HT-29 (cell line): Measurements from ENCODE around the gene GPR142. TPM values are rescaled to one million over a fixed set of nuclear protein-coding genes. Genes with fewer than 3 reads are reported as not detected.

ENCODE experiments used
- DNase-seq: peaks from one replicate; pipeline ENCODE4 v3.0.0-alpha.2; 2015; ENCODE audit warnings: low spot score
- total RNA-seq: library from RNA; depleted of rRNA; stranded (reverse); fragments of >200 nt; shearing (Covaris generic); gene quantifications from 2 replicates; pipeline ENCODE4 v1.2.3, GENCODE V29; 2014

GPR142 gene
- total RNA-seq, 1 experiment from 2014 or later: 0.15 TPM

DNA sequence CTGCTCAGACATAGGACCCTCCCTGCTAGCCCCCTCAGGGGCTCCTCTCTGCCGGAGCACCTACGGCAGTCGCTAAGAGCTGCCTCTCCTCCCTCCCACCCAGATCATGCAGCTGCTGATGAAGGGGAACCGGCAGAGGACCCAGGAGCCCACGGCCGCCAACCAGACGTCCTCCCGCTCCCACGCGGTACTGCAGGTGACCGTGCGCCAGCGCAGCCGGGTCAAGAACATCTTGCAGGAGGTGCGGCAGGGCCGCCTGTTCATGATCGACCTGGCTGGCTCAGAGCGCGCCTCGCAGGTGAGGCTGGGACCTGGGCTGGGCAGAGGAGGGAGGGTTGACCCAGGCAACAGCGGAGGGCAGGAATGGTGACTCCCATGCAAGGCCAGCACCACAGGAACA lies 22.6 kb upstream of the GPR142 start:
- no peak for DNase-seq

- no peak for DNase-seq
Measured at GRCh38 chr17:74345433-74346241, 21.7 kb upstream of the GPR142 start.

DNA sequence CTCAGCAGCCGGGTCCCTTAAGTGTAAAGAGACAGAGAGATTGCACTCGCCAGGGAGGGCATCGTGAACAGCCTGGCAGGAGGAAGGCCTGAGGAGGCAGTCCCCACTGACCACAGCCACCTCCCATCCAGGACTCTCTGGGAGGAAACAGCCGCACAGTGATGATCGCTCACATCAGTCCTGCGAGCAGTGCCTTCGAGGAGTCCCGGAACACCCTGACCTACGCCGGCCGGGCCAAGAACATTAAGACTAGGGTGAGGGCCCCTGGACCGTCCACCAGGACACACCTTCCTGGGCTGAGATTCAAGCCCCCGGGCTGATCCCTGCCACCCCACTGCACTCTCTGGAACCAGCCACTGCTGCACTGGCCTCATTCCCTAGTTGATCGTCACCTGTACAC lies 19.7 kb upstream of the GPR142 start:
- no peak for DNase-seq

GRCh38 chr17:74349120-74349519 lies 18.2 kb upstream of the GPR142 start:
- no peak for DNase-seq

DNA sequence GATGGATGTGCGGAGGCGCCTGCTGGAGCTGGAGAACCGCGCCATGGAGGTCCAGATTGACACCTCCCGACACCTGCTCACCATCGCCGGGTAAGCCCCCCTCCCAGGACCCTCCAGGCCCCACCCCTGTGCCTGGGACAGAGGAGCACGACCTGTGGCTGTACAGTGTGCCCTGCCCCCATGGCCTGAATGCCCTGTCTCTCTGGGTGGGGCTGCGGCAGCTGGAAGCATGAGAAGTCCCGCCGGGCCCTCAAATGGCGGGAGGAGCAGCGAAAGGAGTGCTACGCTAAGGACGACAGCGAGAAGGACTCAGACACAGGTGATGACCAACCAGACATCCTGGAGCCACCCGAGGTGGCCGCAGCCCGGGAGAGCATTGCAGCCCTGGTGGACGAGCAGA lies 16.8 kb upstream of the GPR142 start:
- no peak for DNase-seq

- DNase-seq: no peak
Measured at GRCh38 chr17:74351552-74352210, 15.6 kb upstream of the GPR142 start.

DNA sequence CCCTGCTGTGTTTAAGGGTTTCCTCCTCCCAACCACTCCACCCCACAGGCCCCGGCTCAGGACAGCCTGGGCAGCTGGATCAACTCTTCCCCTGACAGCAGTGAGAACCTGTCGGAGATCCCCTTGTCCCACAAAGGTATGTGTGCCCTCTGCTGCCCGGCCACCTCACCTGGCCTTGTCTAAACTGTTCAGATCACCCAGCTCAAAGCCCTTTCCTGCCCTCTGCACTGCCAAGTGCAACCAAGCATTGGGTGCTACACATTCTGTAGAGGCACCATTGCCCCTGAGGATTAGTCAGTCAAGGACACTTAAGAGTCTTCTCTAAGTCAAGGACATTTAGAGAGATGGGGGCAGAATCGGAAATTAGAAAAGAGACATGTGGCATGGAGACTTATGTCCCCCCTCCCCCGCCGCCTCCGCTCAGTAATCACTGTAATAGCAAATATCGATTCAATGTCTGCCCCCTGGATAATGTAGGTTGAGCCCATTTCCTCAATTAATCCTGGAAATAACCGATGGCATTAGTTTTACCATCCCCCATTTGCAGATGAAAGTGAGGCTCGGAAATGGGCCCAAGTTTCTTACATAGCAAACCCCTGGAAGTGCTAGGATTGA lies 13.8 kb upstream of the GPR142 start:
- DNase-seq: no peak

DNA sequence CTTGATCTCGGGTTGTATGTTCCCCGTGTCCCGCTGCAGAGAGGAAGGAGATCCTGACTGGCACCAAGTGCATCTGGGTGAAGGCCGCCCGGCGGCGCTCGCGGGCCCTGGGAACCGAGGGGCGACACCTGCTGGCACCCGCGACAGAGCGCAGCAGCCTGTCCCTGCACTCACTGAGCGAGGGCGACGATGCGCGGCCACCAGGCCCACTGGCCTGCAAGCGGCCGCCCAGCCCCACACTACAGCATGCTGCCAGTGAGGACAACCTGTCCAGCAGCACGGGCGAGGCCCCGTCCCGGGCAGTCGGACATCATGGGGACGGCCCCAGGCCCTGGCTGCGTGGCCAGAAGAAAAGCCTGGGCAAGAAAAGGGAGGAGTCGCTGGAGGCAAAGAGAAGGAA lies 13.2 kb upstream of the GPR142 start:
- DNase-seq: no peak

DNA sequence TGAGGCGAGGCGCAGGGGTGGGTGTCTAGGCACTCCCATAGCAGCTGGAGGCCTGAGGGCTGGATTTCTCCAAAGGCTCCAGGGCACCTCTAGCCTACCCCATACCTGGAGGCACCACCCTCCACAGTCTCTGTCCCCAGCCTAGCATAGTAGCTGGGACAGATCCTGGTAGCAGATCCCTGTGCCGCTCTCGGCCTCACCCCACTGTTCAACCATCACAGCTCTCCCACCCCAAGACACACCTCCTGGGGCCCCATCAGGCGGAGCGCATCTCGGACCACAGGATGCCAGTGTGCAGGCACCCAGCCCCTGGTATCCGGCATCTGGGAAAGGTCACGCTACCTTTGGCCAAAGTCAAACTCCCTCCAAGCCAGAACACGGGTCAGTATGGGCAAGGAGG lies 12.7 kb upstream of the GPR142 start:
- no peak for DNase-seq

- DNase-seq: no peak
Measured at GRCh38 chr17:74355065-74355464, 12.2 kb upstream of the GPR142 start.

- no peak for DNase-seq
Measured at GRCh38 chr17:74356646-74357465, 10.4 kb upstream of the GPR142 start.

DNA sequence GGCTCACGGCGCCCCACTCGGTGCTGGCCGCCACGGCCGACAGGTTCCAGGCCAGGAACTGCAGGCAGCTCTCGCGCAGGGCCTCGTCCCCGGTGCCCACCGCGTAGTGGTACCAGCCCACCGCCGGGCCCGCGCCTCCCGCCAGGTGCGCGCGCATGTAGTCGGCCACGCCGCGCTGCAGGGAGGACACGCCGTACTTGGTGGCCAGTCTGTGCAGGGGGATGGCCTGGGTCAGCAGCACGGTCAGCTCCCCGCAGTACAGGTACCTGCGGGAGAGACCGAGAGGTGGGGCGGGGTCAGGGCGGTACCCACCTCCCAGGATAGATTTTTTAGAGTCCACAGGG lies 9.9 kb upstream of the GPR142 start:
- no peak for DNase-seq

DNA sequence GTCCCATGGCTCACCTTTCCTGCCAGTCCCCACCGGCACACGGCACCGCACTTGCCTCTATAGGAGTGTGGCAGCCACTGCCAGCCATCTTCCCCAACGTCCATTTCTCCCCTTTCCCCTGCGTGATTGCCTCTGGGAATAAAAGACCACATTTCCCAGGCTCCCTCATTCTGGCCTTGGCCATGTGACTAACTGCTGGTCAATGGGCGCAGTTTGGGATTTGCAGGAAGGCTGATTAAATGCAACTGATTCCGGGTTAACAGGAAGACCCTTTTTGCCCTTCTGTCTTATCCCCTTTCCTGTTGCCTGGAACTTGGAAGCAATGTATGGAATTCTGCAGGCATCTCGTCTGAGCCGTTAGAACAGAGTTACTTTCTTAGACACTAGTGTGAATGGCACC lies 8.6 kb upstream of the GPR142 start:
- DNase-seq: no peak

- DNase-seq: no peak
Measured at GRCh38 chr17:74359916-74360315, 7.4 kb upstream of the GPR142 start.

DNA sequence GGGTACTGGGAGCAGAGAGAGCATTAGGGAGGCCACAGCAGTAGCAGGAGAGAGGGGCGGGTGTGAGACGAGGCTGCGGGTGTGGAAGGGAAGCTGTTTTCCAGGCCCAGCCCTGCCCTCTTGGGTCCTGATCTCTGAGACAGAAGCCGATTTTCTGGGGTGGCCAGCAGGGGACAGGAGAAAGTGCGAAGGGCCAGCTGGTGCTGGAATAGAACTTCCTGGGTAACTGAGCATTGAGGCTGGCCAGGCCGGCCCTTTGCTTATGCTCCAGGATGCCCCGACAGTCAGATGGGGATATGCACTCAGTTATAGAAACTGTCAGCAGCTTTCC lies 6.4 kb upstream of the GPR142 start:
- DNase-seq: no peak

DNA sequence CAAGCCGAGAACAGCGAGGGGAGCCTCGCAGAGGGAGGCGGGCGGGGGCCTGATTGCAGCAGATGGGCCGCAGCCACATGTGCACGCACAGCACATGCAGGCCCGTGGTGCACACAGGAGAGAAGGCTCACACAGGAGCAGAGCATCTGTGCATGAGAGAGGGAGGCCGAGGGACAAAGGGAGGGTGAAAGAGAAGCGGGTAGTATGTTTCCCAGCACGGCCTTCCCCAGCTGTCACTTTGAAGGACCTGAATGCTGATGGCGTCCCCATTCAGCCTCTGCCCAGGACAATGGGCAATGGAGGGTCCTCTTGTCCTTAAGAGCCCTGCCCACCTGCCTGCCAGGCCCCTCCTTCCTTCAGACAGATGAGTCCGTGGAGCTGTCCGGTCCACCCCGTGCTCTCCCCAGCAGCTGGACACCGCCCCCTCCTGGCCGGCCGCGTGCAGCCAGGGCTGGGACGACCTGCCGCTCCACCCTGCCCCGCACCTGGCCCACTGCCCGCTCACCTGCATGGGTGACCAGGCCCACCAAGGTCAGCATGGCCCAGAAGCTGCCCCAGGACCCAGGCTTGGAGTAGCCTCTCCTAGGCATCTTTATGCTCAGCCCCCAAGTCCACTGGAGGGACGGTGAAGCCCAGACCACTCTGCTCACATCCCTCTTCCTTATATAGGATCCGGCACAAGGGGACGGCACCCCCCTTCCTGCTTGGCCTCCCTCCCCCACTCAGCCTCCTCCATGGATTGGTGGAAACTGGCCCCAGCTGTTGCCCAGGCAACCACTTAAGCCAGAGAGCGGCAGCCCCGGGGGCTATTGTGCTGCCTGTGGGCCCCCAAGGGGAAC lies 5.9 kb upstream of the GPR142 start, which contains the start of gene BTBD17:
Gene BTBD17, minus strand, starts transcription at position 639 of the 839 bp plus-strand sequence. Its CDS starts 49 bp downstream, at position 590.
- DNase-seq: peak; percentile 47

GRCh38 chr17:74362069-74362405 lies 5.3 kb upstream of the GPR142 start:
- DNase-seq: no peak

DNA sequence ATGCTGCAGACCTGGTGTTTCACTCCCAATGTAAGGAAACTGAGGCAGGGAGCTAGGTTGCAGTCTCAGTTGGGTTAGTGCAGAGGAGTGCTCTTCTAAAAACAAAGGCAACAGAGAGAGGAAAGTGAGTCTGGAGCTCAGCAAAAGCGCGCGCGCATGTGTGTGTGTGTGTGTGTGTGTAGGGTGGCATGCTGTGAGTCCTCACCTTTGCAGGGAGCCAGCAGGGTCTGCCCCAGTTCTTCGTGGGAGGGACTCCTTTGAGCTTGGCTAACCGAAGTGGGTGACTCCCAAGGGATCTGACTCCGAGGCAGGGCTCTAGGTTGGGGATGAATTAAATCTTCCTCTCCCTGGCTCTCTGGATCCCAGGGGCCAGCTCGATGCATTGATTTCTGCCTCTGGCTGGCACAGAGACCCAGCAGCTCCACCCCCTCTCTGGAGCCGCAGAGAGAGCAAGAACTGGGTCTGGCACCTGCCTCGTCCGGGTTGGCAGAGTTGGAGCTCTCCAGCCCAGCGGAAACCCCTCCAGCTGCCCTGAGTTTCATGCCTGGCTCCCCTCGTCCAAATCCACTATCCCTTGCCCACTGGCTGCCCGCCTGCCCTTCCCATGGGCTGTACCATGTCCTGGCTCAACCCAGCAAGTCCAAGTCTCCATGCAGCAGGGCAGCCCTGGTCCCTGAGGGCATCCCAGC lies 4.4 kb upstream of the GPR142 start:
- DNase-seq: no peak

GRCh38 chr17:74368341-74369081 lies 1.2 kb downstream of the GPR142 start:
- DNase-seq: peak; percentile 81

DNA sequence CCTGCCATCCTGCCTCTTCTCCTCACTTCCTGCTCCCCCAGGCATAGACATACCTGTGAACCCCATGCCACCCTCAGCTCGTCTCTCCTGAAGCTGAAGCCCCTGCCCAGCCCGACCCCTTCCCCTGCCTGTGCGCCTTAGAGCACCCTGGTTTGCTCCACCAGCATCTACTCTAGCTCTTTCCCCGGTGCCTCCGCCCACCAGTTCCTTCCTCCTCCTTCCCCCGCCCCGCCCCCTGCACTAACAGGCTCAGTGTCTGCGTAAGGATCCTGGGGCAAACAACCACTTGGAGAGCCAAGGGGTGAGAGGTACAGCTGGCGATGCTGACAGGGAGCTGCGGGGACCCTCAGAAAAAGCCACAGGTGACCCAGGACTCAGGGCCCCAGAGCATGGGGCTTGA lies 1.9 kb downstream of the GPR142 start:
- DNase-seq: no peak
